HG02938 (cell line): ENCODE data around the gene TIAM2.

Source experiments
- ATAC-seq: cut with Tn5 transposase; IDR thresholded peaks from one replicate; pipeline ENCODE4 v1.9.1; 2021; ENCODE audit warnings: mild to moderate bottlenecking, moderate library complexity; ENCODE audit not compliant: unreplicated experiment

TIAM2 gene

GRCh38 chr6:155250701-155251381 is 255.7 kb downstream of the TIAM2 start:
- no peak for ATAC-seq

DNA sequence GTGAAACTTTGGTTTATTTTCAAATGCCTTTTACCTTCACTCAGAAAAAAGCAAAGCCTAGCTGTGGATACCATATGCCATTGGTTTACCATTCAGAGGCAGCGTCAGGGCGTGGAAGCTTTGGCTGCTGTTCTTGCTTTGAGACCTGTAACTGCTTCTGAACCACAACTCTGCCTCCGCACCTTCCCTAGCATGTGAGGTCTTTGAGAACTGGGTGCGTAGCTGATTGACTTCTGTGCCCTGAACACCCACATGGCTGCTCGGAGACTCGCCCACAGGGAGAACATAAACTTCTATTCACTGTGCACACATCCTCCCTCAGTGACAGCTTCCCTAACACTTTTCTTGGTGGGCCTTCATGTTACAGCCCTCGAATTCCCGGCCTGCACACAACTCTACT is 257.5 kb downstream of the TIAM2 start:
- ATAC-seq = no peak

DNA sequence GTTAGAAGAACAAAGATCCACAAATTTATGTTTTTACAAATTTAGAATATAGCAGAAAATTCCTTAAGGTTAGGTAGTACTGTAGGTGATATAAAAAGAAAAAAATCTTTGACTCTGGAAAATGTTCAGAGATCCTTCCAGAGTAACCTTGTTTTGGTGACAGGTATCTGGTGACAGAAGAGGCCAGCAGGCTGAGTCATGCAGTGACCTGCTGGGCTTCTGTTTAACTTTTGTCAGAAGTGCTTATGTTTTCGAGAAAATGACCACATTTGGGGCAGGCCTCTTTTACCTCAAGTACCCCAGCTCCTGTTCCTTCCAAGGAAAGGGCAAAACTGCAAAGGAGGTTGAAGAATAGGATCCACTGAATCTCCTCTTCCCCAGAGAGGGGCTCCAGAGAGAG is 258.2 kb downstream of the TIAM2 start:
- ATAC-seq = no peak

DNA sequence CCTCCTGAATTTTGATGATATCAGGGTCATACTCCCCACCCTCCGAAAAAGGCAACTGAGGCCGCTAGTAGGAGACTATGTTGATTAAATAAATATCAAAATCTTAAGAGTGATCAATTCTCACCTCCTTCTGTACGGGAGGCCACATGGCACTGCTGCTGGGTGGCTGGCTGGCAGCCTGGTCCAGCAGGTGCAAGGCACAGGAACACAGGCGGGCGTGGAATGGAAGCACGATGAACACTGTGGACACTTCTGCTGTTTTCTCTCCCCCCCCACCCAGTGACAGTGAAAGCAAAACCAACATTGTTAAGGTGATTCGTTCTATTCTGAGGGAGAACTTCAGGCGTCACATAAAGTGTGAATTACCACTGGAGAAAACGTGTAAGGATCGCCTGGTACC is 259.0 kb downstream of the TIAM2 start:
- no peak for ATAC-seq

DNA sequence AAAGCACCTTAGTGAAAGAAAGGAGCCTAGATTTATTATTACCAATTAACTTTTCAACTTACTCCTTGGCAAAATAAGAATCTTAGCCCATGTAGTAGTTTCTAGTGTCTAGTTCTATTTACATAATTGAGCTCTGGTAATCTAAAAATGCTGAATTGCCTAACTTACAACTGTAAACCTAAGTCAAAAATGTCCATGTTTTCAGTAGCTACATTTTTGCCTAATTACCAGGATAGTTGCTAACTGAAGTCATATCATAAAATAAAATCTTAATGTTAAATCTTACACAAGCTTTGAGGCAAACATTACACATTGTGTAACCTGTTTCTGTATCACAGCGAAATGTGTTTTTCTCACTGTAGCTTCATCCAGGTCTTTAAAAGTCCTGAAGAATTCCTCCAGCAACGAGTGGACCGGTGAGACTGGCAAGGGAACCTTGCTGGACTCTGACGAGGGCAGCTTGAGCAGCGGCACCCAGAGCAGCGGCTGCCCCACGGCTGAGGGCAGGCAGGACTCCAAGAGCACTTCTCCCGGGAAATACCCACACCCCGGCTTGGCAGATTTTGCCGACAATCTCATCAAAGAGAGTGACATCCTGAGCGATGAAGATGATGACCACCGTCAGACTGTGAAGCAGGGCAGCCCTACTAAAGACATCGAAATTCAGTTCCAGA is 261.1 kb downstream of the TIAM2 start:
- ATAC-seq = no peak

DNA sequence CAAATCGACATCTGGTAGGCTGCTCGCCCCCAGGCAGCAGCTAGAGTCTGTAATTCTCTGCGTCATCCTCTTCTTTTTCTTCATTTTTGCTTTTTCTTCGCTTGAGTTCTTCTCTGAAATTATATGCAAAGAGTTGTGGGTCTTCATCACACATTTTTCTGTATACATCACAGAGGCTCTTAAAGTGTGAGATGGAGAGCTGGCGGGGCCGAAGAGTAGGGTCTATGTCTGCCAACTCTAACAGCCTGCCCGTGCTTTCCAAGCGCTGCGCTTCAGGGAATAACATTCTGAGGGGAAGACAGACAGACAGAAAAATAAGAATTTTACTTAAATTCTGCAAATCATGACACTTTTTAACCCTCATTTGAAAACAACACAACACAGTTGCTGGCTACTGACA is 262.7 kb downstream of the TIAM2 start:
- ATAC-seq = no peak

DNA sequence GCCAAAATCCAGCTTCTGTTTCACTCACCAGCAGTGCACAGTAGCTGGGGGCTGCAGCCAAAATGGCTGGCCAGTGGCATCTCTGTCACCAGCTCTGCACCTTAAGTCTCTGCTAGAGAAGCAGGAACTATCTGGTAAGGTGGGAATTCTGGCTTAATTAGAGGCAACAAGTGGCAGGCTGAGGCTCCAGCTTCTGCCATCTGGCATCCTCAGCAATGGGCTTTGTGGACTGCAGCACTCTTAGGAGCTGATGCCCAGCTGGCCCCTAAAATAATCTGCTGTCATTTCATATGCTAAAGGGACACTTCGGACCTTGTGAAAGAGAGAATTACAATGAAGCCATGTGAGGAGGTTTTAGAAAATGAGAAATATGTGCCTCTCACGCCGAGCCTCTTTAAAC is 264.1 kb downstream of the TIAM2 start:
- no peak for ATAC-seq

DNA sequence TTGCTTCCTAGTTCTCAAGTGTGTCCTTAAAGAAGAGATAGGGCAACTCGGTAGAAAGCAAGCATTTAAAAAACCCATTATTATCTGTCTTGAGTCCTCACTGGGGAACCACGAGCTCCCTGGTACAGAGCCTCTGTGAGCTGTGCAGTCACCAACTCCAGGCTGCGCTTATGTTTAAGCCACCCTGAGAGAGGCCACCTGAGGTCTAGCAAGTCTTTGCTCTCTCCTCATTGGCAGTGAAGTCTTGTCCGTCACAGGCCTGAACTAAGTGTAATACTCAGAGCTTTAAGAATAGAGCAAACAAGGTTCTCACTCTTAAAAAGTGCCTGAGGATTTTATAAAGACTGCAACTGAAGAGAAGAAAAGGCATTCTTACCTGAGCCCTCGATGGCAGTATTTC is 264.8 kb downstream of the TIAM2 start:
- no peak for ATAC-seq

DNA sequence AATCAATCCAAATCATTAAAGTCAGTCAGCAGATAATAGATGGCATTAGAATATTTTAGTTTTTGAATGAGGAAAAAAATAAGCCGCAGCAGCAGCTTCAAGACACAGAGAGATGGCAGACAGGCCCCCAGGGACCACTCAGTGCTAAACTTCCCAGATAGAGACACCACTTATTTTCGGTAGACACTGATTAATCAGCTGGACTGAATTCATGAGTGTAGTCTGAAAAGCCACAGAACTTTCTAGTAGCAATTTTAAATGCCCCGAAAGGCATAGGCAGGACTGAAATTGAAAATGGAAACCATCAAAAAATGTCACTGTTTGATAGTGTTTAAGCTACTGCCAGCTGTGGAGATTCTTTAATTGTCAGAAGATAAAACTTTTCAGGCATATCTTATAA is 265.6 kb downstream of the TIAM2 start:
- peak; percentile 45 for ATAC-seq

DNA sequence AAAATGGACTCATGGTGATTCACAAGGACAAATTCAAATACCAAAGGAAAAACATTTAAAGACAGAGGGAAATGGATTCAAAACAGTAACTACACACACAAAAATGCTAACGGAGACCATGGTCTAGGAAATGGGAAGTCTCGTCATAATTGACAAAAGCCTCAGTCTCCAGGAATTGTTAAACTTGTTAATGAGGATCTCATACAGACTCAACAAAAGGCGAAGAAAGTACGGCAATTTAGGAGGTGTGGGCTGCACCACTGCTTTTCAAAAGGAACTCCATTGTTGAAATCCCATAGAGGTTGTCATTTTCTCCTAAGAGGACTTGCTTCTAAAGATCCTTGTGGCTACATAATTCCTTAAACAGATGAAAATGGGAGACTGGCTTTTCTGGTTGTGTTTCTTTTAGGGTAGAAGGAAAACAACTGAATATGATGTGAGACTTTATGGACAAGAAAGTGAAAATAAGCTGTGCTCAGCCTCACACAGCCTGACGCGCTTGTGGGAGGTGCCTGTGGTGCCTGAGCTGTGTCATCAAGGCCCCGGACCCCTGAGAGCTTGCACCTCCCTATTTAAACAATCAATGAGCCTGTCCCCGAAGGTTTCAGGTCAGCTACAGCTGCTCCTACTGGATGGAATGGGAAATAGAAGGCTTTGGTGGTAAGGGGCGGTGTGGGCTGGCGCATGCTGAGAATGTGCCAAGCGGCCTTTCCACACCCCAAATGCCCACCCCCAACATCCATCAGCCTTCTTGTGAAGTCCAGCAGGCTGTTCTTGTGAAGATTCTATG is 266.2 kb downstream of the TIAM2 start:
- ATAC-seq = no peak

DNA sequence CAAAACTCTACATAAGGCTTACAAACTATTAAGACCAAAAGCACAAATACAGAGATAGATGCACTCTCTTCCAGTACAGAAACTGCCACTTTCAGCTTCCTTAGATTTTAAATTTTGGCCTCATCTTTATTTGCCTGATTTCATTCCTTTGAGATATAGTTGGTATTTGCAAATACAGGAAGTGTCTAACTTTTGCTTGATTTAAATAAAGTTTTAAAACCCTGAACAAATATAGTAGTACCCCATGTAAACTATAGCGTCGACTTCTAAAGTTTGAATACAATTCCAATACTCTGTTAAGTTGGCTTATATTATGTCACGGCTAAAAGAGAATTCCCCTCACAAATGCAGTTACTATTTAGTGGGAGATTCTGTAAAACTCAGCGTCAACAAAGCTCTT is 267.5 kb downstream of the TIAM2 start:
- no peak for ATAC-seq

- no peak for ATAC-seq
Observed at GRCh38 chr6:155263373-155264063, 268.4 kb downstream of the TIAM2 start, which contains the start of gene CLDN20. CLDN20 (plus strand) TSS chr6:155264013; CDS start chr6:155275720, 11,707 bp downstream.

GRCh38 chr6:155264693-155265320 is 269.7 kb downstream of the TIAM2 start:
- no peak for ATAC-seq

- ATAC-seq = no peak
Observed at GRCh38 chr6:155265843-155266535, 270.9 kb downstream of the TIAM2 start.

DNA sequence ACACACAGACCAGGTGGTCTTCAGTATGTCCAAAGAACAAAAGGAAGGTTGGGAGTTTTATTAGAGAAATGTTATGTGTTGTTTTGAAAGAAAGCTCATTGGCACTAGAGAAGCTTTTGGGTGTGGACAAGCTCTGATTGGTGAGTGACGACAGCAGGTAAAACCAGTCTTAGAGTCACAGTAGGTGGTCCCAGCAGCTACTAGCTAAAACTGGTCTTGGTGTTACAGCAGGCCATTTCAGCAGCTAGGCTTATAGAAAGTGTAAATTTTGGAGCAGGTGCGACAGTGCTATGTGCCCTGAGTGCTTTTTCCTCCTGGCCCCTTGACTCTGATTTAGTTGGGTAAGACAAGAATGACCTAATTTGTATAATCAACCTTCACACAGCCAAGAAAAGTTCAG is 272.3 kb downstream of the TIAM2 start:
- ATAC-seq = no peak

DNA sequence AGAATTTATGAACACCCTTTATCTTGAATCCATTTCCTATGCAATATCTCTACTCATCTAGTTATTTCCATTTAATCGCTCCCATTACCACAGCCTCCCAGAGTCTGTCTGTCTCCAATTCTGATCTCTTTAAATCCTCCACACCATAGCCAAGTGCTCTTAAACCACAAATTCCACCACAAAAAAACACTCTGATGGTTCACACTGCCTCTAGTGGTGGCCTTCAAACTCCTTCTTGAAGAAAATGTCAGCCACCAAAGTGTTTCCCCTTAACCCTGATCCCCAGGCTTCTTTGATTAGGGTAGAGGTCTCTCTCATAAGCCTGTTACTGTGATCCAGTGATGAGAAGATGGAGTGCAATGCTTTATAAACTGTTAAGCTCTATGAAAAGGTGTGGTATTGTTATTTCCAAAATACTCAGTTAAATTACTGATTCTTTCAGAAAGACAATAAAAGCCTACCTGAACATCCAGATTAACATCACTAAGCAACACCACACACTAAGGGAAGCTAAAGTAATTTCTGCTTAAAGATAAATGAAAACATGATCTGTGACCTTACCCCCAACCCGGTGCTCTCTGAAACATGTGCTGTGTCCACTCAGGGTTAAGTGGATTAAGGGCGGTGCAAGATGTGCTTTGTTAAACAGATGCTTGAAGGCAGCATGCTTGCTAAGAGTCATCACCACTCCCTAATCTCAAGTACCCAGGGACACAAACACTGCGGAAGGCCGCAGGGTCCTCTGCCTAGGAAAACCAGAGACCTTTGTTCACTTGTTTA is 273.2 kb downstream of the TIAM2 start:
- peak; percentile 68 for ATAC-seq

GRCh38 chr6:155269765-155270164 is 274.6 kb downstream of the TIAM2 start:
- ATAC-seq = no peak

DNA sequence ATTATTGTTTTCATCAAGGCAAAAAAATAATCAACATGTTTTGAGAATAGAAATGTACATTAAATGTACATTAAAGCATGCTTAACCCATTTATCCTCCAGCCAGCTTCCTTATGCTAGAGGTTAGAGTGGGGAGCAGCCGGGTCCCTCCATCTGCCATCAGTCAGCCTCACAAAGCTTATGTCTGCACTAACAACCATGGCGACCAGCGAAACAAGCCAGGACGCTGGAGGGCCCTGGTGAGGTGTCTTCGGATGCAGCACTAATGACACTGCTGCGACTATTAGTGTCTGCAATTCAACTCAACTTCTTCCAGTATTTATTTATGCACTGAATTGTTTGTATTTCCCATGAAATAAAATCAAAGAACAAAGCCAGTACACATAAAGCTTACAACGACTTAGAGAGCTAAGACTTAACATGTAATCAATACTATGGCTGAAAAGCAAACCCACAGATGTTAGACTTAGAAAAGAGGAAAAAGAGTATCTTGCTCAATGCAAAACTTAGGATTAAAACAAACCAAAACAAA is 275.5 kb downstream of the TIAM2 start:
- ATAC-seq = no peak

DNA sequence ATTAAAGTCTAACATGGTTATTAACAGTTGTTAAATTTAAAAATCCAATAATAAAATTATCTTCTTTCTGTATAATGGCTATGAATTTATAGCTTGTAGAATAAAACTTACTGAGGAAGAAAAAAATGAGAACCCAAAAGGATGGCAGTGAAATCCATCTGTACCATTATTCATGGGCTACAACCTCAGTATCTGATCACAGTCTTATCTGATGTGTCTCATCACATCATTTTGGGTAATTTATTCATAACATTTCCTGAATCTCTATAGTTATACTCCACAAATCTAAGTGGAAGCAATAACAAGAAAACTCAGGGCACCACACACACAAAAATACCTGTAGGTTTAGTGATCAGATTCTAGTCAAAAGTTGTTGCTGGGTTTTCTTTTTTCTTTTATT is 276.0 kb downstream of the TIAM2 start:
- no peak for ATAC-seq
